ENCODE measurements around the gene JADE1. TPM values are rescaled to one million over a fixed set of nuclear protein-coding genes. Genes with fewer than 3 reads are reported as not detected.

The JADE1 gene
- total RNA-seq, 4 donors from 2014 or later, result 7.8 to 15.9 (median 13.9) TPM

GRCh38 chr4:128837679-128838078 is 28.2 kb downstream of the JADE1 start:
- no peak for TF ChIP-seq EP300 (IDR thresholded peaks at IDR 0.05; ENCODE audit: low read depth)
- no peak for TF ChIP-seq POLR2AphosphoS5 (IDR thresholded peaks at IDR 0.05)
- no peak for TF ChIP-seq POLR2A (IDR thresholded peaks at IDR 0.05)
- no peak for TF ChIP-seq CTCF (IDR thresholded peaks at IDR 0.05)
- no peak overlapping the region for H3K4me3 ChIP-seq
- H3K9me3 ChIP-seq, result no peaks in the 10 kb centered on the region
- DNase-seq, result no peak
- in situ Hi-C loops (cut with MboI; ENCODE audit: low pct_ligation_motif_present in 1 of 4, low pct_unique_long_range_greater_than_20kb in 1 of 4, low sequenced_read_pairs in 3 of 4) (no loop called here), intact Hi-C loops (cut with DNase I; ENCODE audit: low total_unique reads) (no loop called here)
- H3K4me1 ChIP-seq, result peaks cover 0 to 11% (median 2%) of the 10 kb centered on the region in 4 donors
- H3K27me3 ChIP-seq, result no peaks in the 10 kb centered on the region
- WGBS, 2 donors (ENCODE audit: low coverage in 1 of 2), result 81% methylated on average over 3 of the region's 3 CpGs
- no peak overlapping the region for H3K27ac ChIP-seq
- H3K36me3 ChIP-seq, result no peaks in the 10 kb centered on the region

GRCh38 chr4:128840711-128841318 is 31.3 kb downstream of the JADE1 start:
- in situ Hi-C loops (cut with MboI; ENCODE audit: low pct_ligation_motif_present in 1 of 4, low pct_unique_long_range_greater_than_20kb in 1 of 4, low sequenced_read_pairs in 3 of 4) (no loop called here), intact Hi-C loops (cut with DNase I; ENCODE audit: low total_unique reads) (no loop called here)
- no peak for DNase-seq
- H3K4me1 ChIP-seq, result peaks cover 0 to 3% (median 1%) of the 10 kb centered on the region in 4 donors
- H3K9me3 ChIP-seq, result no peaks in the 10 kb centered on the region
- no peak overlapping the region for H3K4me3 ChIP-seq
- H3K27me3 ChIP-seq, result no peaks in the 10 kb centered on the region
- 62 to 83% methylated on average over 1 to 2 of the region's 2 CpGs for WGBS, 2 donors (ENCODE audit: low coverage in 1 of 2)
- H3K36me3 ChIP-seq, result peaks cover 0 to 7% (median 2%) of the 10 kb centered on the region in 4 donors
- no peak overlapping the region for H3K27ac ChIP-seq
- TF ChIP-seq EP300 (IDR thresholded peaks at IDR 0.05; ENCODE audit: low read depth), result no peak
- TF ChIP-seq POLR2AphosphoS5 (IDR thresholded peaks at IDR 0.05), result no peak
- TF ChIP-seq POLR2A (IDR thresholded peaks at IDR 0.05), result no peak
- no peak for TF ChIP-seq CTCF (IDR thresholded peaks at IDR 0.05)

GRCh38 chr4:128841402-128841801 is 31.9 kb downstream of the JADE1 start:
- DNase-seq, result no peak
- H3K27ac ChIP-seq, result no peak overlapping the region
- peaks cover 0 to 11% (median 2%) of the 10 kb centered on the region in 4 donors for H3K36me3 ChIP-seq
- H3K9me3 ChIP-seq, result no peaks in the 10 kb centered on the region
- TF ChIP-seq POLR2A (IDR thresholded peaks at IDR 0.05) (no peak), CTCF (IDR thresholded peaks at IDR 0.05) (no peak), POLR2AphosphoS5 (IDR thresholded peaks at IDR 0.05) (no peak), EP300 (IDR thresholded peaks at IDR 0.05; ENCODE audit: low read depth) (no peak)
- in situ Hi-C loops (cut with MboI; ENCODE audit: low pct_ligation_motif_present in 1 of 4, low pct_unique_long_range_greater_than_20kb in 1 of 4, low sequenced_read_pairs in 3 of 4), result no loop called here
- 88 to 94% methylated on average over 2 of the region's 2 CpGs for WGBS, 2 donors (ENCODE audit: low coverage in 1 of 2)
- H3K4me1 ChIP-seq, result no peaks in the 10 kb centered on the region
- no peaks in the 10 kb centered on the region for H3K27me3 ChIP-seq
- intact Hi-C loops (cut with DNase I; ENCODE audit: low total_unique reads), result no loop called here
- no peak overlapping the region for H3K4me3 ChIP-seq

- H3K9me3 ChIP-seq, result no peaks in the 10 kb centered on the region
- TF ChIP-seq EP300 (IDR thresholded peaks at IDR 0.05; ENCODE audit: low read depth) (no peak), CTCF (IDR thresholded peaks at IDR 0.05) (no peak), POLR2A (IDR thresholded peaks at IDR 0.05) (no peak), POLR2AphosphoS5 (IDR thresholded peaks at IDR 0.05) (no peak)
- intact Hi-C loops (cut with DNase I; ENCODE audit: low total_unique reads), result no loop called here
- DNase-seq, result no peak
- 73 to 95% methylated on average over 2 to 4 of the region's 4 CpGs for WGBS, 2 donors (ENCODE audit: low coverage in 1 of 2)
- H3K27ac ChIP-seq, result no peak overlapping the region
- no peaks in the 10 kb centered on the region for H3K27me3 ChIP-seq
- no peak overlapping the region for H3K4me3 ChIP-seq
- in situ Hi-C loops (cut with MboI; ENCODE audit: low pct_ligation_motif_present in 1 of 4, low pct_unique_long_range_greater_than_20kb in 1 of 4, low sequenced_read_pairs in 3 of 4), result no loop called here
- no peaks in the 10 kb centered on the region for H3K4me1 ChIP-seq
- peaks cover 0 to 35% (median 8%) of the 10 kb centered on the region in 4 donors for H3K36me3 ChIP-seq
These were observed 35.4 kb downstream of the JADE1 start for GRCh38 chr4:128844931-128845330.
